HepG2 (cell line): ENCODE results near the gene EPB41L4A. TPM values are rescaled to one million over a fixed set of nuclear protein-coding genes. Genes with fewer than 3 reads are reported as not detected.

Experiments
- BRD4 ChIP-seq: sonication (generic); formaldehyde crosslinking; IDR thresholded peaks from 2 replicates; pipeline ENCODE4 v1.4.0; 2020; ENCODE audit warnings: missing genetic modification reagents
- ELF1 ChIP-seq: sonication (generic); formaldehyde crosslinking; IDR thresholded peaks from 2 replicates; pipeline ENCODE4 v1.4.0; 2020; ENCODE audit warnings: missing genetic modification reagents
- GZF1 ChIP-seq: sonication (generic); formaldehyde crosslinking; IDR thresholded peaks from 2 replicates; pipeline ENCODE4 v1.5.1; 2020; ENCODE audit warnings: mild to moderate bottlenecking, missing genetic modification reagents
- KDM1A ChIP-seq: IDR thresholded peaks from 2 replicates; pipeline ENCODE4 v1.6.1; 2016; ENCODE audit warnings: missing compliant biosample characterization
- KIAA2018 ChIP-seq: sonication (generic); formaldehyde crosslinking; IDR thresholded peaks from 2 replicates; pipeline ENCODE4 v1.5.0; 2020; ENCODE audit warnings: mild to moderate bottlenecking, missing genetic modification reagents, borderline replicate concordance
- MIER3 ChIP-seq: IDR thresholded peaks from 2 replicates; pipeline ENCODE4 v1.6.1; 2016; ENCODE audit warnings: missing compliant biosample characterization, borderline replicate concordance
- NCOA1 ChIP-seq: sonication (generic); formaldehyde crosslinking; IDR thresholded peaks from 2 replicates; pipeline ENCODE4 v1.9.0; 2021; ENCODE audit warnings: missing genetic modification reagents
- PBX2 ChIP-seq: IDR thresholded peaks from 2 replicates; pipeline ENCODE4 v1.6.1; 2016; ENCODE audit warnings: control low read depth
- TCF12 ChIP-seq, 2 experiments: fragments of 450-650 bp in 1 of 2; sonication (generic) in 1 of 2; formaldehyde crosslinking in 1 of 2; IDR thresholded peaks; 2 replicates each; pipeline versions ENCODE4 v1.6.1 to v1.8.0; 2017 to 2022; ENCODE audit warnings: antibody characterized with exemption in 1 of 2, mild to moderate bottlenecking in 1 of 2, missing genetic modification reagents in 1 of 2, moderate library complexity in 1 of 2
- TEAD2 ChIP-seq: sonication (generic); formaldehyde crosslinking; IDR thresholded peaks from 2 replicates; pipeline ENCODE4 v1.9.0; 2021; ENCODE audit warnings: missing genetic modification reagents
- TFDP1 ChIP-seq: IDR thresholded peaks from 2 replicates; pipeline ENCODE4 v1.6.1; 2016; ENCODE audit warnings: missing compliant biosample characterization, missing genetic modification reagents, borderline replicate concordance
- ZBTB26 ChIP-seq: IDR thresholded peaks from 2 replicates; pipeline ENCODE4 v1.6.1; 2016; ENCODE audit warnings: missing compliant biosample characterization, missing genetic modification reagents, borderline replicate concordance
- ZNF430 ChIP-seq: sonication (generic); formaldehyde crosslinking; IDR thresholded peaks from 2 replicates; pipeline ENCODE4 v1.9.0; 2021; ENCODE audit warnings: mild to moderate bottlenecking, missing genetic modification reagents
- ZNF652 ChIP-seq: IDR thresholded peaks from 2 replicates; pipeline ENCODE4 v1.6.1; 2016; ENCODE audit warnings: low read depth, borderline replicate concordance
- polyA plus RNA-seq, 8 experiments: library from polyadenylated mRNA; depleted of rRNA in 3 of 8; stranded (reverse) in 7 of 8; unstranded in 1 of 8; fragments of >200 nt; fragmentation: Illumina TruSeq in 4 of 8; extraction: Trizol in 4 of 8; gene quantifications; 2 replicates each; pipeline versions ENCODE4 v1.2.1 to v1.2.3, GENCODE V29; 2011 to 2016; ENCODE audit warnings: low read depth in 4 of 8, missing spikeins in 1 of 8, mixed read lengths in 1 of 8; ENCODE audit not compliant: insufficient read depth in 1 of 8
- total RNA-seq, 5 experiments: library from RNA; depleted of rRNA; stranded (reverse); fragments of >200 nt; fragmentation: Illumina TruSeq; extraction: Trizol; gene quantifications; 2 replicates each; pipeline ENCODE4 v1.2.3, GENCODE V29; 2016; ENCODE audit warnings: low read depth in 1 of 5

The EPB41L4A gene
- total and polyA plus RNA-seq, 2 of the 13 experiments (the other 11 are each of a cell fraction or from before 2014, with no cell fraction given), result 0.07 TPM; not detected in 1

- TF ChIP-seq KIAA2018 (CRISPR knock-in tag) (no peak), TCF12 (IDR thresholded peaks at IDR 0.05) (no peak), TCF12 (CRISPR knock-in tag; IDR thresholded peaks at IDR 0.05) (no peak), NCOA1 (CRISPR knock-in tag) (no peak), ZNF430 (no peak), MIER3 (CRISPR knock-in tag) (no peak), KDM1A (CRISPR knock-in tag) (no peak), BRD4 (CRISPR knock-in tag) (no peak), GZF1 (CRISPR knock-in tag) (no peak), ZNF652 (CRISPR knock-in tag) (no peak), PBX2 (CRISPR knock-in tag) (no peak), ELF1 (CRISPR knock-in tag) (no peak), TEAD2 (CRISPR knock-in tag) (no peak), TFDP1 (CRISPR knock-in tag) (no peak), ZBTB26 (CRISPR knock-in tag) (no peak)
Measured at GRCh38 chr5:112381521-112381920, 37.6 kb downstream of the EPB41L4A start (continued).
